Endothelial cell of umbilical vein (primary cell): ENCODE results near the gene DTD1.

Experiments used
- JUN ChIP-seq: IDR thresholded peaks from 2 replicates; pipeline ENCODE4 v1.6.1; 2011; ENCODE audit warnings: borderline replicate concordance, low read depth; ENCODE audit not compliant: insufficient read length, insufficient read depth
- POLR2A ChIP-seq: IDR thresholded peaks from 2 replicates; pipeline ENCODE4 v1.6.1; 2012; ENCODE audit warnings: low read depth, mild to moderate bottlenecking, control low read depth, low read length

GRCh38 chr20:18790787-18791186 is 202.9 kb downstream of the DTD1 start:
- TF ChIP-seq POLR2A (no peak), JUN (no peak)
